Muscle of leg (tissue), 11 donors: ENCODE results near the gene TMEM154. TPM values are rescaled to one million over a fixed set of nuclear protein-coding genes. Genes with fewer than 3 reads are reported as not detected.

ENCODE experiments used
- DNase-seq: peaks from one replicate; pipeline ENCODE4 v3.0.0; 2013
- H3K27ac ChIP-seq: one replicate; pipeline ENCODE4 v1.5.1; 2013; ENCODE audit warnings: mild to moderate bottlenecking, low read length, control low read depth
- H3K27me3 ChIP-seq: one replicate; pipeline ENCODE4 v1.6.1; 2013; ENCODE audit warnings: low read length; ENCODE audit not compliant: control insufficient read depth, insufficient read depth
- H3K36me3 ChIP-seq: one replicate; pipeline ENCODE4 v1.6.1; 2013; ENCODE audit warnings: low read length; ENCODE audit not compliant: control insufficient read depth, insufficient read depth
- H3K4me1 ChIP-seq: one replicate; pipeline ENCODE4 v1.6.1; 2013; ENCODE audit warnings: low read length; ENCODE audit not compliant: control insufficient read depth, insufficient read depth
- H3K4me3 ChIP-seq: one replicate; pipeline ENCODE4 v1.5.1; 2013; ENCODE audit warnings: low read length, control low read depth
- H3K9me3 ChIP-seq: replicated peaks from 2 replicates; pipeline ENCODE4 v1.6.1; 2013; ENCODE audit warnings: low read depth, low read length; ENCODE audit not compliant: control insufficient read depth
- WGBS: methylation state at CpG from one replicate; pipeline ENCODE4 v1.1.5; 2013; ENCODE audit warnings: missing lambda C conversion rate; ENCODE audit not compliant: insufficient coverage; 5-methylcytosine and 5-hydroxymethylcytosine counted together
- polyA plus RNA-seq, 8 donors: library from polyadenylated mRNA; unstranded; fragments of 120-200 nt; gene quantifications; one replicate each; pipeline versions ENCODE4 v1.2.1 to v1.2.3, GENCODE V29; 2013; ENCODE audit warnings: inconsistent platforms in 1 of 8, low replicate concordance in 1 of 8; ENCODE audit not compliant: insufficient read length in 8 of 8, insufficient read depth in 1 of 8
- total RNA-seq: library from RNA; stranded (reverse); fragments of 120-200 nt; gene quantifications from one replicate; pipeline ENCODE4 v1.2.4, GENCODE V29; 2013

The TMEM154 gene
- total and polyA plus RNA-seq, 9 donors = 0.15 to 1.9 (median 0.79) TPM

- Histone ChIP-seq H3K4me1 (no peaks in the 10 kb centered on the region), H3K4me3 (no peak overlapping the region), H3K9me3 (no peaks in the 10 kb centered on the region), H3K27ac (no peak overlapping the region), H3K36me3 (no peaks in the 10 kb centered on the region), H3K27me3 (no peaks in the 10 kb centered on the region)
- DNase-seq = no peak
- WGBS = 43% methylated on average over 1 of the region's 1 CpG
Measured at GRCh38 chr4:152571296-152571695, 108.5 kb downstream of the TMEM154 start.

Other genes with a start within 250 kb of the TMEM154 start
- 73.7 TPM for gene FBXW7, start 143.9 kb downstream of the TMEM154 start, total RNA-seq
- 10 to 100 TPM; 18.9 to 33.5 (median 23.5) TPM for gene FBXW7, start 143.9 kb downstream of the TMEM154 start, polyA plus RNA-seq
- gene TIGD4, start 99.7 kb upstream of the TMEM154 start, total RNA-seq = 4.4 TPM
- 1 to 10 TPM; 1.3 to 8.8 (median 3.2) TPM for gene TIGD4, start 99.7 kb upstream of the TMEM154 start, polyA plus RNA-seq
- gene ARFIP1, start 100.0 kb upstream of the TMEM154 start, total RNA-seq = 22.1 TPM
- gene ARFIP1, start 100.0 kb upstream of the TMEM154 start, polyA plus RNA-seq = 10 to 100 TPM; 17.1 to 30.4 (median 20.8) TPM